Skeletal muscle satellite cell (primary cell): ENCODE measurements around the gene PSRC1.

Experiments used
- H3K27me3 ChIP-seq: 2 replicates; pipeline ENCODE4 v1.7.0; 2013; ENCODE audit warnings: low read length; ENCODE audit not compliant: control insufficient read depth, insufficient read depth
- H3K36me3 ChIP-seq: 2 replicates; pipeline ENCODE4 v1.7.0; 2013; ENCODE audit warnings: mild to moderate bottlenecking, control low read depth, low read length; ENCODE audit not compliant: insufficient read depth
- H3K4me1 ChIP-seq: 2 replicates; pipeline ENCODE4 v1.7.0; 2013; ENCODE audit warnings: low read length; ENCODE audit not compliant: control insufficient read depth, insufficient read depth
- H3K4me2 ChIP-seq: 2 replicates; pipeline ENCODE4 v1.7.0; 2013; ENCODE audit warnings: mild to moderate bottlenecking, low read length
- H3K4me3 ChIP-seq: 2 replicates; pipeline ENCODE4 v1.7.0; 2013; ENCODE audit warnings: low read length
- H3K9ac ChIP-seq: 2 replicates; pipeline ENCODE4 v1.7.0; 2013; ENCODE audit warnings: mild to moderate bottlenecking, low read depth, low read length, moderate library complexity
- H3K9me3 ChIP-seq: replicated peaks from 2 replicates; pipeline ENCODE4 v1.7.0; 2013; ENCODE audit warnings: mild to moderate bottlenecking, control low read depth, low read length

The PSRC1 gene

DNA sequence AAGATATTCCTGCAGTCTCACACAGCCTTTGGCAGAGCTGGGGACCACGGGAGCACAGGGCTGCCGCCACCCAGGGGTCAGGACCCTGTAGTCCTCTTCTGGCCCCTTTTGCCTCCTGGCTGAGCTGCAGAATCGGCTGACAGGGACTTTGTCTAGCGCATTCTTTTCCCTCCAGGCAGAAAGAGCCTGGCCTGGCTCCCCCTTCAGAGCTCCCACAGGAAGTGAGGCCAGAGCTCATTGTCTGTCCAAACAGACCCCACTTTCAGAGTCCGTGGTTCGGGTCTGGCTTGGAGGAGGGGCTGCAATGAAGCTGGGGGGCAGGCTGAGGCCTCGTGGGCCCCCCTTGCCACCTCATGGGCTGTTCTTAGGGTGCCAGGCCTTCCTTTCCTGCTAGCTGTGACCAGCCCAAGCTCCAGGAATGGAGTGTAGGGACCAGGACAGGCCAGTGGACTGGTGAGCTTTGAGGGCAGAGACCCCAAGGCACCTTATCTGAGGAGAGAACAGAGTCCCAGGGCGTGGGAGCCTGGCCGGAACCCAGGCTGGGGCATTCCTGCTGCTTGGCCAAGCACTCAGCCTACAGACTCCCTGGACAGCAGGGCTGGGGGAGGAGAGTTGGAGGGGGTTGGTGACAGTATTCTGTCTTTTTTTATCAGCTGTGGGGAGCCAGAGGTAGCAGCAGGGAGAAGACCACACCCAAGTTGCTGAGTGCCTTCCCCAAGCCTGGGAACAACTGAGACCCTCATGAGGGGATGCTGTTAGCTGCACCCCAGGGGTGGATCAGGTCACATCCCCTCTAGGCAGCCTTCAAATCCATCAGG lies 28.9 kb downstream of the PSRC1 start:
- peak overlapping the region; percentile 29 for H3K4me2 ChIP-seq
- H3K9ac ChIP-seq: no peak overlapping the region
- peak overlapping the region; percentile 19 for H3K4me3 ChIP-seq
- H3K27me3 ChIP-seq: peaks cover 20% of the 10 kb centered on the region
- no peaks in the 10 kb centered on the region for H3K9me3 ChIP-seq
- H3K4me1 ChIP-seq: peaks cover 27% of the 10 kb centered on the region
- H3K36me3 ChIP-seq: no peaks in the 10 kb centered on the region

DNA sequence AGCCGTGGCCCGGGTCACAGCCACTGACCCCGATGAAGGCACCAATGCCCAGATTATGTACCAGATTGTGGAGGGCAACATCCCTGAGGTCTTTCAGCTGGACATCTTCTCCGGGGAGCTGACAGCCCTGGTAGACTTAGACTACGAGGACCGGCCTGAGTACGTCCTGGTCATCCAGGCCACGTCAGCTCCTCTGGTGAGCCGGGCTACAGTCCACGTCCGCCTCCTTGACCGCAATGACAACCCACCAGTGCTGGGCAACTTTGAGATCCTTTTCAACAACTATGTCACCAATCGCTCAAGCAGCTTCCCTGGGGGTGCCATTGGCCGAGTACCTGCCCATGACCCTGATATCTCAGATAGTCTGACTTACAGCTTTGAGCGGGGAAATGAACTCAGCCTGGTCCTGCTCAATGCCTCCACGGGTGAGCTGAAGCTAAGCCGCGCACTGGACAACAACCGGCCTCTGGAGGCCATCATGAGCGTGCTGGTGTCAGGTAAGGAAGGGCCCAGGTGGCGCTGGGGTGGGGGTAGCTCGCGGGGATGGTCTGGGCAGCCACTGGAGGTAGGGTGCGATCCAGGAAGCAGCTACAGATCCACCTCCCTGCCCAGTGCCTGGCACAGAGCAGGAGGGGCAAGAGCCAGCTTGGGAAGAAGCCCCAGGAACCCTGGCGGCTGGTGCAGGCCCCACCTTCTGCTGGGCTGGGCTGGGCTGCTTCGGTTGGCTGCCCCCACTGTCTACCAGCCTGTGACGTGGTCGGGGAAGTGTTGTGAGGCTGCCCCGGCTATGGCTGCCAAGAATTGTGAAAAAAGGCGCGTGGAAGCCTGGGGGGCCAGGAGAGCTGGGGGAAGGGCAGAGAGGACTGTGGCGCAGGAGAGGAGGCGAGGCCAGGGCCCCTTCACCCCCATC lies 29.8 kb downstream of the PSRC1 start:
- H3K4me1 ChIP-seq: peaks cover 29% of the 10 kb centered on the region
- no peak overlapping the region for H3K9ac ChIP-seq
- no peaks in the 10 kb centered on the region for H3K36me3 ChIP-seq
- peak overlapping the region; percentile 29 for H3K4me2 ChIP-seq
- H3K27me3 ChIP-seq: peaks cover 20% of the 10 kb centered on the region
- H3K9me3 ChIP-seq: no peaks in the 10 kb centered on the region
- peak overlapping the region; percentile 19 for H3K4me3 ChIP-seq

DNA sequence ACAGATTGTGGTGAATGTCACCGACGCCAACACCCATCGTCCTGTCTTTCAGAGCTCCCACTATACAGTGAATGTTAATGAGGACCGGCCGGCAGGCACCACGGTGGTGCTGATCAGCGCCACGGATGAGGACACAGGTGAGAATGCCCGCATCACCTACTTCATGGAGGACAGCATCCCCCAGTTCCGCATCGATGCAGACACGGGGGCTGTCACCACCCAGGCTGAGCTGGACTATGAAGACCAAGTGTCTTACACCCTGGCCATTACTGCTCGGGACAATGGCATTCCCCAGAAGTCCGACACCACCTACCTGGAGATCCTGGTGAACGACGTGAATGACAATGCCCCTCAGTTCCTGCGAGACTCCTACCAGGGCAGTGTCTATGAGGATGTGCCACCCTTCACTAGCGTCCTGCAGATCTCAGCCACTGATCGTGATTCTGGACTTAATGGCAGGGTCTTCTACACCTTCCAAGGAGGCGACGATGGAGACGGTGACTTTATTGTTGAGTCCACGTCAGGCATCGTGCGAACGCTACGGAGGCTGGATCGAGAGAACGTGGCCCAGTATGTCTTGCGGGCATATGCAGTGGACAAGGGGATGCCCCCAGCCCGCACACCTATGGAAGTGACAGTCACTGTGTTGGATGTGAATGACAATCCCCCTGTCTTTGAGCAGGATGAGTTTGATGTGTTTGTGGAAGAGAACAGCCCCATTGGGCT lies 30.6 kb downstream of the PSRC1 start:
- Histone ChIP-seq H3K27me3 (peaks cover 20% of the 10 kb centered on the region), H3K9ac (no peak overlapping the region), H3K4me1 (peaks cover 29% of the 10 kb centered on the region), H3K9me3 (no peaks in the 10 kb centered on the region), H3K36me3 (no peaks in the 10 kb centered on the region), H3K4me3 (no peak overlapping the region), H3K4me2 (no peak overlapping the region)

DNA sequence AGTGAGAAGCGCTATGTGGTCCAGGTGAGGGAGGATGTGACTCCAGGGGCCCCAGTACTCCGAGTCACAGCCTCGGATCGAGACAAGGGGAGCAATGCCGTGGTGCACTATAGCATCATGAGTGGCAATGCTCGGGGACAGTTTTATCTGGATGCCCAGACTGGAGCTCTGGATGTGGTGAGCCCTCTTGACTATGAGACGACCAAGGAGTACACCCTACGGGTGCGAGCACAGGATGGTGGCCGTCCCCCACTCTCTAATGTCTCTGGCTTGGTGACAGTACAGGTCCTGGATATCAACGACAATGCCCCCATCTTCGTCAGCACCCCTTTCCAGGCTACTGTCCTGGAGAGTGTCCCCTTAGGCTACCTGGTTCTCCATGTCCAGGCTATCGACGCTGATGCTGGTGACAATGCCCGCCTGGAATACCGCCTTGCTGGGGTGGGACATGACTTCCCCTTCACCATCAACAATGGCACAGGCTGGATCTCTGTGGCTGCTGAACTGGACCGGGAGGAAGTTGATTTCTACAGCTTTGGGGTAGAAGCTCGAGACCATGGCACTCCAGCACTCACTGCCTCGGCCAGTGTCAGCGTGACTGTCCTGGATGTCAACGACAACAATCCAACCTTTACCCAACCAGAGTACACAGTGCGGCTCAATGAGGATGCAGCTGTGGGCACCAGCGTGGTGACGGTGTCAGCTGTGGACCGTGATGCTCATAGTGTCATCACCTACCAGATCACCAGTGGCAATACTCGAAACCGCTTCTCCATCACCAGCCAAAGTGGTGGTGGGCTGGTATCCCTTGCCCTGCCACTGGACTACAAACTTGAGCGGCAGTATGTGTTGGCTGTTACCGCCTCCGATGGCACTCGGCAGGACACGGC lies 31.4 kb downstream of the PSRC1 start:
- Histone ChIP-seq H3K36me3 (no peaks in the 10 kb centered on the region), H3K4me2 (no peak overlapping the region), H3K4me1 (peaks cover 29% of the 10 kb centered on the region), H3K27me3 (peaks cover 20% of the 10 kb centered on the region), H3K9me3 (no peaks in the 10 kb centered on the region), H3K9ac (no peak overlapping the region), H3K4me3 (no peak overlapping the region)

DNA sequence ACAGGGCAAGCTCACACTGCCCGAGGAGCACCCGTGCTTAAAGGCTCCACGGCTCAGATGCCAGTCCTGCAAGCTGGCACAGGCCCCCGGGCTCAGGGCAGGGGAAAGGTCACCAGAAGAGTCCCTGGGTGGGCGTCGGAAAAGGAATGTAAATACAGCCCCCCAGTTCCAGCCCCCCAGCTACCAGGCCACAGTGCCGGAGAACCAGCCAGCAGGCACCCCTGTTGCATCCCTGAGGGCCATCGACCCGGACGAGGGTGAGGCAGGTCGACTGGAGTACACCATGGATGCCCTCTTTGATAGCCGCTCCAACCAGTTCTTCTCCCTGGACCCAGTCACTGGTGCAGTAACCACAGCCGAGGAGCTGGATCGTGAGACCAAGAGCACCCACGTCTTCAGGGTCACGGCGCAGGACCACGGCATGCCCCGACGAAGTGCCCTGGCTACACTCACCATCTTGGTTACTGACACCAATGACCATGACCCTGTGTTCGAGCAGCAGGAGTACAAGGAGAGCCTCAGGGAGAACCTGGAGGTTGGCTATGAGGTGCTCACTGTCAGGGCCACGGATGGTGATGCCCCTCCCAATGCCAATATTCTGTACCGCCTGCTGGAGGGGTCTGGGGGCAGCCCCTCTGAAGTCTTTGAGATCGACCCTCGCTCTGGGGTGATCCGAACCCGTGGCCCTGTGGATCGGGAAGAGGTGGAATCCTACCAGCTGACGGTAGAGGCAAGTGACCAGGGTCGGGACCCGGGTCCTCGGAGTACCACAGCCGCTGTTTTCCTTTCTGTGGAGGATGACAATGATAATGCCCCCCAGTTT lies 32.3 kb downstream of the PSRC1 start:
- Histone ChIP-seq H3K4me1 (peaks cover 29% of the 10 kb centered on the region), H3K36me3 (no peaks in the 10 kb centered on the region), H3K4me2 (peak overlapping the region; percentile 95), H3K27me3 (peaks cover 13% of the 10 kb centered on the region), H3K9me3 (no peaks in the 10 kb centered on the region), H3K9ac (no peak overlapping the region), H3K4me3 (no peak overlapping the region)

DNA sequence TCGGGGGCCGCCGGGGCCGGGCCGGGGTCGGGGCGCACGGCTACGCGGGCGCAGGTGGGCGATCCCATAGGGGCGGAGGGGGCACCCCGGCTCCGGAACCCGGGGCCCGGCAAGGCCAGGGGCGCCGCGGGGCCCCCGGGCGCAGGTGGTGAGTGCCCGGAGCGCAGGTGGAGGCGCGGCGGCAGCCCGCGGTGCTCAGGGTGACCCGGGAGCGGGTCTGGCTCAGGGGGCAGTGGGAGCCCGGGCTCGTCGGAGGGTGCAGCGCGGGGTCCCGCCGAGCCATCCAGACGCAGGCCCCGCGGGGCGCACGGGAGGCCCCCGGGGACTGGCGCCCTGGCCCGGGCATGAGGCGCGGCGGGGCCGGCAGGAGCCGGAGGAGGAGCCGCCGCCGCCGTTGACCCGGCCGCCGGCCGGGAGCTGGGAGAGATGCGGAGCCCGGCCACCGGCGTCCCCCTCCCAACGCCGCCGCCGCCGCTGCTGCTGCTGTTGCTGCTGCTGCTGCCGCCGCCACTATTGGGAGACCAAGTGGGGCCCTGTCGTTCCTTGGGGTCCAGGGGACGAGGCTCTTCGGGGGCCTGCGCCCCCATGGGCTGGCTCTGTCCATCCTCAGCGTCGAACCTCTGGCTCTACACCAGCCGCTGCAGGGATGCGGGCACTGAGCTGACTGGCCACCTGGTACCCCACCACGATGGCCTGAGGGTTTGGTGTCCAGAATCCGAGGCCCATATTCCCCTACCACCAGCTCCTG lies 33.1 kb downstream of the PSRC1 start:
- Histone ChIP-seq H3K4me3 (peak overlapping the region; percentile 67), H3K9ac (no peak overlapping the region)

DNA sequence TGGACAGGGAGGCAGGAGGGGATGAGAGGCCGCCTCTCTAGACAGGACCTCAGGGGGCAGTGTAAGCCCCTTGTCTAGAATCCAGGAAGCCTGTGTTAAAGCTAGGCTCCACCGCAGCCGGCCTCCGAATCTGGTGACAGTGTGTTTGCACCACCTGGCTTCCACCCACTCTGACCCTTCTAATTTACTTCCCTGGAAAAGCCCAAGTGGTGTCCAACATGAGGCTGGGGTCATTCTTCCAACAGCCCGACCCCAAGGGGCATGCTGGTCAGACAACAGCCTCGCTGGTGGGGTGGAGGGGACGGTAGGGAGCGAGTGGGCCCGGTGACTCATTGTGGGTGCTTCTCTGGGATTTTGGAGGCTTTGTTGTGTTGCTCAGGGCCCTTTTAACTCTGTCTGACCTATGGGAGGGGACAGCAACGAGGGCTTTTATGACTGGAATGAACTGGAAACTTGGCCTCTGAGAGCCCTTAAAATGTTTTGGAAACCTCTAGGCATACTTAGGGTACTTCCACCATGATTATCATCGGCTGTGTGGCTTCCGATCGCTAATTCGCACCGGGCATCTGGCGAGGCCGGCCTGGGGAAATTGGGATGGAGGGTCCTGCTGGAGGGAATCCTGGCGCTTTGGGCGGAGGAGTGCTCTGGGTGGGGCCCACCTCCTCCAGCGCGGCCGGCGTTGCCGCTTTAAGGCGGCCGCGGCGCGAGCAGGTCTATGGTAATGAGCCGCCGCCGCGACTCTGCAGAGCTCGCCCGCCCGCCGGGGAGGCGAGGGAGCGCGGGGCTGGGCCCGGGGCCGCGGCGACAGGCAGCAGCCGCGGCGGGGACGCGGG lies 33.9 kb downstream of the PSRC1 start, which contains the start of gene CELSR2:
Gene CELSR2 (plus strand): TSS at position 743 of the 833 bp plus-strand sequence. CDS start 541 bp downstream, outside the sequence.
- no peaks in the 10 kb centered on the region for H3K9me3 ChIP-seq
- no peak within 1 kb of the TSS for H3K9ac ChIP-seq
- peak within 1 kb of the TSS; percentile 95 for H3K4me2 ChIP-seq
- H3K27me3 ChIP-seq: peaks cover 10% of the 10 kb centered on the region
- H3K4me1 ChIP-seq: peaks cover 16% of the 10 kb centered on the region
- peak within 1 kb of the TSS; percentile 67 for H3K4me3 ChIP-seq
- H3K36me3 ChIP-seq: no peaks in the 10 kb centered on the region

More for the DNA sequence above, 33.1 kb downstream of the PSRC1 start:
- Histone ChIP-seq H3K27me3 (peaks cover 10% of the 10 kb centered on the region), H3K9me3 (no peaks in the 10 kb centered on the region), H3K4me1 (peaks cover 24% of the 10 kb centered on the region), H3K36me3 (no peaks in the 10 kb centered on the region), H3K4me2 (peak overlapping the region; percentile 95)

DNA sequence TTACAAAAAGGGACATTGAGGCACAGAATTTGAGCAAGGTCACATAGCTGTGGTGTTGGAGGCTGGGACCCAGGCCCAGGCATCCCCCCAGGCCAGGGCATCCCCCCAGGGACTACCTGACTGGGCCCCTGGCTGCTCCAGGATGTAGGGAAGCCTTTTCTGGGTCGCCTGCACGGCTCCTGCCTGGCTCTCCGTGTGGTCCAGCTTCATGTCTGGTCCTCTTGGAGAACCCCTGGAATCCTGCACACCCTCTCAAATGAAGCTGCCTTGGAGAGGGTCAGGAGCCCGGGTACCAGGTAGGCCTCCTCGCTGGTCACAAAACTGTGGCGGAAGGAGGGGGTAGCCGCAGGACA lies 34.5 kb downstream of the PSRC1 start:
- Histone ChIP-seq H3K9me3 (no peaks in the 10 kb centered on the region), H3K4me2 (no peak overlapping the region), H3K4me1 (peaks cover 10% of the 10 kb centered on the region), H3K9ac (no peak overlapping the region), H3K36me3 (no peaks in the 10 kb centered on the region), H3K27me3 (peaks cover 10% of the 10 kb centered on the region), H3K4me3 (no peak overlapping the region)
